Osteocyte (in vitro differentiated cells): ENCODE data around the gene CYP2U1. TPM values are rescaled to one million over a fixed set of nuclear protein-coding genes. Genes with fewer than 3 reads are reported as not detected.

Experiments
- DNase-seq: peaks from one replicate; pipeline ENCODE4 v3.0.0; 2021; ENCODE audit warnings: mixed read lengths; ENCODE audit not compliant: unreplicated experiment; ENCODE audit errors: extremely low spot score
- H3K27ac Mint-ChIP-seq: one replicate; pipeline ENCODE4 v1.8.0; 2021; ENCODE audit warnings: mild to moderate bottlenecking, mixed read lengths; ENCODE audit not compliant: unreplicated experiment
- H3K27me3 Mint-ChIP-seq: one replicate; pipeline ENCODE4 v1.8.0; 2021; ENCODE audit warnings: mixed read lengths; ENCODE audit not compliant: unreplicated experiment
- H3K36me3 Mint-ChIP-seq: one replicate; pipeline ENCODE4 v1.8.0; 2021; ENCODE audit warnings: mixed read lengths; ENCODE audit not compliant: unreplicated experiment
- H3K4me1 Mint-ChIP-seq: one replicate; pipeline ENCODE4 v1.8.0; 2021; ENCODE audit warnings: mixed read lengths; ENCODE audit not compliant: unreplicated experiment
- H3K4me3 Mint-ChIP-seq: one replicate; pipeline ENCODE4 v1.8.0; 2021; ENCODE audit warnings: mild to moderate bottlenecking, moderate library complexity, mixed read lengths; ENCODE audit not compliant: unreplicated experiment
- H3K9me3 Mint-ChIP-seq: one replicate; pipeline ENCODE4 v1.8.0; 2021; ENCODE audit warnings: mixed read lengths; ENCODE audit not compliant: unreplicated experiment
- total RNA-seq: library from RNA; stranded (reverse); gene quantifications from 2 replicates; pipeline ENCODE4 v1.2.1, GENCODE V29; 2021
- TF ChIP-seq, protein P1 (sequence below): fragments of 200-600 bp; sonication (generic); IDR thresholded peaks from 2 replicates; pipeline ENCODE4 v1.5.0; 2021; ENCODE audit warnings: antibody characterized with exemption, mild to moderate bottlenecking, moderate library complexity

The CYP2U1 gene
- total RNA-seq, 1 donor from 2014 or later, result 12.5 TPM

DNA sequence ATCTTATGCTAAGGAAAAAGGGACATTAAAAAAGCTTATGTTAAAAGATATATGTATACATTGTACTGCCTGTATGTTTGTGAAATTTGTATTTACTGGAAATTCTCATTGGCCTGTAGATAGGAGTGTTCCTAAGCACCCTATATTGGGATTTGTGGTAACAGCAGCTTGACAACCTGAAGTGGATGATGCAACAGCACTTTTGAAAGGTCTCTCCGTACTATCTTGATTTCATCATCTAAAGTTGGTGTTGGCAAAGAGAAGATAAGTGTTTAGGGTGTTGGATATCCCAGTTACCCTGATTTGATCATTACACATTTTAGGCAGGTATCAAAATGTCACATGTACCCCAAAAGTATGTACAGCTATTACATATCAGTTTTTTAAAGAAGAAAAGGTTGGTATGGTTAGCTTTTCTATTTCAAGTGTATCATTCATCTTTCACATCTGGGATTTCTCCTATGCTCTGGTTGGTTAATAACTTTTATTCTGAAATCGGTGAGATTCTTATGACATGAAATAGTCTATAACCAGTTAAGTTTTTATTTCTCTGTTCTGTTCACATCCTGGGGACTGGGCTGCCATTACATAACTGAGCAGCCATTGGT lies 68.7 kb downstream of the CYP2U1 start:
- Mint-ChIP-seq H3K4me3 (no peak overlapping the region), H3K9me3 (no peaks in the 10 kb centered on the region), H3K27me3 (no peaks in the 10 kb centered on the region), H3K4me1 (peaks cover 35% of the 10 kb centered on the region), H3K36me3 (peaks cover 5% of the 10 kb centered on the region), H3K27ac (no peak overlapping the region)
- TF ChIP-seq, protein P1, sequence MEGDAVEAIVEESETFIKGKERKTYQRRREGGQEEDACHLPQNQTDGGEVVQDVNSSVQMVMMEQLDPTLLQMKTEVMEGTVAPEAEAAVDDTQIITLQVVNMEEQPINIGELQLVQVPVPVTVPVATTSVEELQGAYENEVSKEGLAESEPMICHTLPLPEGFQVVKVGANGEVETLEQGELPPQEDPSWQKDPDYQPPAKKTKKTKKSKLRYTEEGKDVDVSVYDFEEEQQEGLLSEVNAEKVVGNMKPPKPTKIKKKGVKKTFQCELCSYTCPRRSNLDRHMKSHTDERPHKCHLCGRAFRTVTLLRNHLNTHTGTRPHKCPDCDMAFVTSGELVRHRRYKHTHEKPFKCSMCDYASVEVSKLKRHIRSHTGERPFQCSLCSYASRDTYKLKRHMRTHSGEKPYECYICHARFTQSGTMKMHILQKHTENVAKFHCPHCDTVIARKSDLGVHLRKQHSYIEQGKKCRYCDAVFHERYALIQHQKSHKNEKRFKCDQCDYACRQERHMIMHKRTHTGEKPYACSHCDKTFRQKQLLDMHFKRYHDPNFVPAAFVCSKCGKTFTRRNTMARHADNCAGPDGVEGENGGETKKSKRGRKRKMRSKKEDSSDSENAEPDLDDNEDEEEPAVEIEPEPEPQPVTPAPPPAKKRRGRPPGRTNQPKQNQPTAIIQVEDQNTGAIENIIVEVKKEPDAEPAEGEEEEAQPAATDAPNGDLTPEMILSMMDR, result no peak
- no peak for DNase-seq

DNA sequence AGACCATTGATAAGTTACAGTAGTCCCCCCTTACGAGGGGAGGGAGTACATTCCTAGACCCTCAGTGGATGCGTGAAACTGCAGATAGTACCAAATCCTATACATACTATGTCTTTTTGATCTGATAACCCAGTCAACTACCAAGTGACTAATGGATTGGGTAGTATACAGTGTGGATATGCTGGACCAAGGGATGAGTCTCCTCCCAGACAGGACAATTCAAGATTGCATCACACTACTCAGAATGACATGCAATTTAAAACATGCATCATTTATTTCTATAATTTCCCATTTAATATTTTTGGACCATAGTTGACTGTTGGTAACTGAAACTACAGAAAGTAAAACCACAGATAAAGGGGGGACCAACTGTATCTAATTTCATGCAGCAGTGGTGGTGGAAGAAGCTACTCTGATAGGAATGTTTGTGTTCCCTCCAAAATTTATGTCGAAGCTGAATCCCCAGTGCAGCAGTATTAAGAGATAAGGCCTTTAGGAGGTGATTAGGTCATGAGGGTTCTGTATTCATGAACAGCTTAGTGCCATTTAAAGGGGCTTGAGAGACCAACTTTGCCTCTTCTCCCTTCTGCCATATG lies 70.3 kb downstream of the CYP2U1 start:
- TF ChIP-seq, protein P1, result no peak
- H3K27ac Mint-ChIP-seq, result no peak overlapping the region
- no peak overlapping the region for H3K4me3 Mint-ChIP-seq
- H3K4me1 Mint-ChIP-seq, result peaks cover 29% of the 10 kb centered on the region
- H3K27me3 Mint-ChIP-seq, result no peaks in the 10 kb centered on the region
- H3K9me3 Mint-ChIP-seq, result no peaks in the 10 kb centered on the region
- H3K36me3 Mint-ChIP-seq, result peaks cover 5% of the 10 kb centered on the region
- DNase-seq, result no peak

Other genes starting within 250 kb of the CYP2U1 start
- 79.5 and 82.6 TPM in 2 replicates for gene PAPSS1, start 211.3 kb upstream of the CYP2U1 start, total RNA-seq
- gene SGMS2, start 106.6 kb upstream of the CYP2U1 start, total RNA-seq, result 15.6 and 17.1 TPM in 2 replicates
- 29.8 and 31.6 TPM in 2 replicates for gene HADH, start 58.3 kb downstream of the CYP2U1 start, total RNA-seq
- 1.7 and 3.1 TPM in 2 replicates for gene LEF1, start 237.4 kb downstream of the CYP2U1 start, total RNA-seq